ENCODE measurements around the gene BTBD19.
"Not testable (repeated sequence)": the region's sequence is repeated elsewhere in the genome, so short reads cannot be mapped to it uniquely, and the experiment has no call there.

BTBD19 gene

DNA sequence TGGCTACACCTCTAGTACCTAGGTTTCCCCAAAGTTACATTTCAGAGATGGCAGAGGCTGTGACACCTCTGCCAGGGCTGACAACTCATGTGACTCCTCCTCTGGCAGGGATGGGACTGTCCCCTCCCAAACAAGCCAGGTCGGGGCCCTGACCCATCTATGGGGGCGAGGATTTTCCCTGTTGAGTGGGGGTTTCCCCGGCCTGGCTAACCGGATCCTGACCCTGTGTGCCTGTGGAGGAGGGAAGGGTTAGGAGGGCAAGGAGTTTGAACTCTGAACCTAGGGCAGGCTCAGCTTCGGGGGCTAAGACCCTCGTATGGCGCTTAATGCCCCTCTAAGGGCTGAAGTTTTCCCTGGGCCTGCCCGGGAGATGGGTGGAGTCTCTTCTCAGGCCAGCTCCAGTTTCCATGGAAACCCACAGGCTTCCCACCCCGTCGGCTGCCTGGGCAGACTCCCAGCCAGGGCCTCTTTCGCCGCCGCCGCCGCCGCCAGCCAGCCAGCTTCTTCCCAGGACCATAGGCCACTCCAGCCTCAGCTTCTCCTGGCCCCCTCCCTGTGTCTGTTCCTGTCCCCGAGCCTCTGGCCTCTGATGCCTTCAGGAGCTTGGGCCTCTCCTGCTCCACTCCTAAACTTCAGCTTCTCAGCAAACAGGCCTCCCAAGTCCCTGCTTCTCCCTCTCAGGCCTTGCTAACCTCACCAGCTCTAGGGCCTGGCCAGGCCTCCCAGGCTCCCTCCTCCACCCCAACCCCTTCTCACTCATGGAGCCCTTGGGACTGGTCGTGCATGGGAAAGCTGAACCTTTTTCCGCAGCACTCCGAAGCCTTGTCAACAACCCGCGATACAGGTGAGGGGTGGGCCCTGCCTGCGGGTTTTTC lies at the start of gene BTBD19:
Gene BTBD19, plus strand, starts transcription at position 461 of the 875 bp plus-strand sequence. Its CDS starts 298 bp downstream, at position 759.
- no peak within 1 kb of the TSS for H2AFZ ChIP-seq (ENCODE audit: low read length, unreplicated experiment)
- peaks cover 69% of the 10 kb centered on the region for H3K4me1 ChIP-seq (ENCODE audit: control insufficient read depth, insufficient read depth, low read length, unreplicated experiment)
- H3K36me3 ChIP-seq (ENCODE audit: insufficient read depth, low read length) = peaks cover 17% of the 10 kb centered on the region; the same call in 1 of the 2 replicates
- H3K27ac ChIP-seq (ENCODE audit: low read depth, low read length) = peak within 1 kb of the TSS; percentile 99
- peaks cover 29% of the 10 kb centered on the region for H3K79me2 ChIP-seq (ENCODE audit: control insufficient read depth, insufficient read depth, low read length, unreplicated experiment)
- peak within 1 kb of the TSS; percentile 72 for H3K4me3 ChIP-seq (ENCODE audit: low read depth, low read length)
- H3K27me3 ChIP-seq (ENCODE audit: insufficient read depth, low read length) = no peaks in the 10 kb centered on the region

DNA sequence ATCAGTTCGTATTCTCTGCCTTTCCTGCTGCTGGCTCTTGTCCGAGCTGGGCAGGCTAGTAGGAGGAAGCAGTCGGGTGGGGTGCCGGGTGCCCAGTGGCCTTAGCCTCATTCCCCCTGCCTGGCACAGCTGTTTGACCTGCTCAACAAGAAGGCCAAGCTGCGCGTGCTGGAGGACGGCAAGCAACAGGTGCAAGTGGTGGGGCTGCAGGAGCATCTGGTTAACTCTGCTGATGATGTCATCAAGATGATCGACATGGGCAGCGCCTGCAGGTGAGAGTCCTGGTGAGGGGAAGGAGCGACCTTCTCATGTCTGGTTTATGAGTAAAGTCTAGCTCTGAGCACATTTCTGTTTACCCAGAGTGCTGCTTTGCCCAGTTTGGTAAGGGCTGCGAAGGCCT lies 49.2 kb upstream of the BTBD19 start:
- Histone ChIP-seq H3K27ac (ENCODE audit: low read depth, low read length) (no peak overlapping the region), H3K4me1 (ENCODE audit: control insufficient read depth, insufficient read depth, low read length, unreplicated experiment) (no peaks in the 10 kb centered on the region), H3K4me3 (ENCODE audit: low read depth, low read length) (no peak overlapping the region), H3K36me3 (ENCODE audit: insufficient read depth, low read length) (peaks cover 14% of the 10 kb centered on the region), H3K79me2 (ENCODE audit: control insufficient read depth, insufficient read depth, low read length, unreplicated experiment) (no peaks in the 10 kb centered on the region), H2AFZ (ENCODE audit: low read length, unreplicated experiment) (no peak overlapping the region), H3K27me3 (ENCODE audit: insufficient read depth, low read length) (no peaks in the 10 kb centered on the region)

DNA sequence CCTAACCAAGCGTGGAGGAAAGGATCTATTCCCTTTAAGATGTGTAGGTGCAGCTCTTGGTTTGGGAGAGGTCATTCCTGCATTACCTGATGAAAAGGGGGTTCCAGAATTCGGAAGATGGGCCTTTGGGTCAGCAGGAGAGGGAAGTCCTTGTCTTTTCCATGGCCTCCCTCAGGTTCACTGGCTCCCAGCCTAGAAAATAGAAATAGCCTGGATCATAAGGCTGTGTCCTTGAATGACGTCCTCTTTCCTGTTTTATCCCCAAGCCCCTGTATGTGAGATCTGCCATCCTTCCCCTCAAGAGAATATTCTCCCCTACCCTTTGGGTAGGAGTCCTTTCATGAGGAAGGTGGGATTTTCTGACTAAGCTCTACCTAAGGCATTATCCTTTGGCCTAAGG lies 47.4 kb upstream of the BTBD19 start:
- Histone ChIP-seq H3K27me3 (ENCODE audit: insufficient read depth, low read length) (no peaks in the 10 kb centered on the region), H2AFZ (ENCODE audit: low read length, unreplicated experiment) (no peak overlapping the region), H3K36me3 (ENCODE audit: insufficient read depth, low read length) (peaks cover 14% of the 10 kb centered on the region), H3K27ac (ENCODE audit: low read depth, low read length) (no peak overlapping the region), H3K79me2 (ENCODE audit: control insufficient read depth, insufficient read depth, low read length, unreplicated experiment) (no peaks in the 10 kb centered on the region), H3K4me3 (ENCODE audit: low read depth, low read length) (no peak overlapping the region), H3K4me1 (ENCODE audit: control insufficient read depth, insufficient read depth, low read length, unreplicated experiment) (no peaks in the 10 kb centered on the region)

GRCh38 chr1:44766421-44766820 lies 41.9 kb upstream of the BTBD19 start:
- not testable (repeated sequence) for H3K4me1 ChIP-seq (ENCODE audit: control insufficient read depth, insufficient read depth, low read length, unreplicated experiment); H3K27me3 ChIP-seq (ENCODE audit: insufficient read depth, low read length); H2AFZ ChIP-seq (ENCODE audit: low read length, unreplicated experiment); H3K4me3 ChIP-seq (ENCODE audit: low read depth, low read length); H3K27ac ChIP-seq (ENCODE audit: low read depth, low read length); H3K79me2 ChIP-seq (ENCODE audit: control insufficient read depth, insufficient read depth, low read length, unreplicated experiment)
- peaks cover 15% of the 10 kb centered on the region; the same call in 1 of the 2 replicates for H3K36me3 ChIP-seq (ENCODE audit: insufficient read depth, low read length)

GRCh38 chr1:44775078-44775929 lies 33.0 kb upstream of the BTBD19 start, which contains the start of gene RPS8:
Gene RPS8 (plus strand): TSS chr1:44775540. CDS start chr1:44775597, 57 bp downstream.
- Histone ChIP-seq H3K27ac (ENCODE audit: low read depth, low read length) (peak within 1 kb of the TSS; percentile 78), H3K79me2 (ENCODE audit: control insufficient read depth, insufficient read depth, low read length, unreplicated experiment) (peaks cover 45% of the 10 kb centered on the region), H2AFZ (ENCODE audit: low read length, unreplicated experiment) (peak within 1 kb of the TSS; percentile 53)

DNA sequence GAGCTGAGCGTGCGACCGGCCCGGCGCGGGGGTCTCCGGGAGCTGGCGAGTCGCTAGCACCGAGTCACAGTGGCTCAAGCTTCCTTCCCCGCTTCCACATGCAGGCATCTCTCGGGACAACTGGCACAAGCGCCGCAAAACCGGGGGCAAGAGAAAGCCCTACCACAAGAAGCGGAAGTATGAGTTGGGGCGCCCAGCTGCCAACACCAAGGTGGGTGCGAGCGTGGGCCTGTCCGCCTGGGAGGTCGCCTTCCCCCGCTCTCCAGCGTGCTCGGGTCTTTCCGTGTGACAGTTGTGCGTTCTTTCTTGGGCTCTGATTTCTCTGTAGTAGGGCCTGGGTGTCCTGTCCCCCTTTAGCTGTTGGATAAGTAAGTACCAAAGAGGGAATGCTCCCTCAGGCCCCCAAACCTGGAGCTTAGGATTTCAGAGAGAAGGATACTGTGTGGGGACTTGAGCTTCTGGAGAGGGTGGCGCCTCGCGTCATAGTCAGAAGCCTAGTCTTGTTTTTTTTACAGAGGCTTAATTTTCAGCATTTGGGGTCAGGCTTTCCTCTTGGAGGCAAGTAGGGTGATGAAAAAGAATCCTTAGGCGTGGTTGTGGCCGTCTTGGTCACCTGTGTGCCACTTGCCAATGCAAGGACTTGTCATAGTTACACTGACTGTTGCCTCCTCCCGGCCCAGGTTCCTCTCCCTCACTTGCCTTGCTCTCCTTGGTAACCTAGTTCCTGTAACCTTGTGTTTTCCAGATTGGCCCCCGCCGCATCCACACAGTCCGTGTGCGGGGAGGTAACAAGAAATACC lies 32.2 kb upstream of the BTBD19 start:
- peaks cover 12% of the 10 kb centered on the region for H3K4me1 ChIP-seq (ENCODE audit: control insufficient read depth, insufficient read depth, low read length, unreplicated experiment)
- H3K4me3 ChIP-seq (ENCODE audit: low read depth, low read length) = peak overlapping the region; percentile 87
- no peak overlapping the region for H2AFZ ChIP-seq (ENCODE audit: low read length, unreplicated experiment)
- peaks cover 45% of the 10 kb centered on the region for H3K79me2 ChIP-seq (ENCODE audit: control insufficient read depth, insufficient read depth, low read length, unreplicated experiment)
- peak overlapping the region; percentile 78 for H3K27ac ChIP-seq (ENCODE audit: low read depth, low read length)
- no peaks in the 10 kb centered on the region for H3K27me3 ChIP-seq (ENCODE audit: insufficient read depth, low read length)
- H3K36me3 ChIP-seq (ENCODE audit: insufficient read depth, low read length) = peaks cover 27% of the 10 kb centered on the region; the same call in 1 of the 2 replicates

More at GRCh38 chr1:44775078-44775929, 33.0 kb upstream of the BTBD19 start, which contains the start of gene RPS8:
- Histone ChIP-seq H3K36me3 (ENCODE audit: insufficient read depth, low read length) (peaks cover 27% of the 10 kb centered on the region; the same call in 1 of the 2 replicates), H3K27me3 (ENCODE audit: insufficient read depth, low read length) (no peaks in the 10 kb centered on the region), H3K4me3 (ENCODE audit: low read depth, low read length) (peak within 1 kb of the TSS; percentile 87), H3K4me1 (ENCODE audit: control insufficient read depth, insufficient read depth, low read length, unreplicated experiment) (peaks cover 12% of the 10 kb centered on the region)

DNA sequence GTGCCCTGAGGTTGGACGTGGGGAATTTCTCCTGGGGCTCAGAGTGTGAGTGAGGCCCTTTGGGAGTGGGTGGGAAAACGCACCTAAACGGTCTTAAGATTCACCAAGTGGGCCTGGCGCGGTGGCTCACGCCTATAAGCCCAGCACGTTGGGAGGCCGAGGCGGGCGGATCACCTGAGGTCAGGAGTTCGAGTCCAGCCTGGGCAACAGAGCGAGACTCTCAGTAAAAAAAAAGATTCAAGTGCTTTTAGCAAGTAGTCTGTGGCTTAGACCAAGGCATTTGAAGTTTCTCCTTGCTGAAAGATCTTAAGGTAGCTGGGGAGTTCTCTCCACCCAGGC lies 31.6 kb upstream of the BTBD19 start:
- Histone ChIP-seq H3K79me2 (ENCODE audit: control insufficient read depth, insufficient read depth, low read length, unreplicated experiment) (peaks cover 45% of the 10 kb centered on the region), H3K36me3 (ENCODE audit: insufficient read depth, low read length) (peaks cover 27% of the 10 kb centered on the region; the same call in 1 of the 2 replicates), H2AFZ (ENCODE audit: low read length, unreplicated experiment) (no peak overlapping the region), H3K4me3 (ENCODE audit: low read depth, low read length) (peak overlapping the region; percentile 87), H3K4me1 (ENCODE audit: control insufficient read depth, insufficient read depth, low read length, unreplicated experiment) (peaks cover 12% of the 10 kb centered on the region), H3K27me3 (ENCODE audit: insufficient read depth, low read length) (no peaks in the 10 kb centered on the region), H3K27ac (ENCODE audit: low read depth, low read length) (peak overlapping the region; percentile 78; the same call in 1 of the 2 replicates)

- Histone ChIP-seq H3K27me3 (ENCODE audit: insufficient read depth, low read length) (no peaks in the 10 kb centered on the region), H3K27ac (ENCODE audit: low read depth, low read length) (no peak overlapping the region), H3K4me1 (ENCODE audit: control insufficient read depth, insufficient read depth, low read length, unreplicated experiment) (peaks cover 12% of the 10 kb centered on the region), H3K4me3 (ENCODE audit: low read depth, low read length) (peak overlapping the region; percentile 87), H2AFZ (ENCODE audit: low read length, unreplicated experiment) (no peak overlapping the region), H3K79me2 (ENCODE audit: control insufficient read depth, insufficient read depth, low read length, unreplicated experiment) (peaks cover 45% of the 10 kb centered on the region), H3K36me3 (ENCODE audit: insufficient read depth, low read length) (peaks cover 27% of the 10 kb centered on the region; the same call in 1 of the 2 replicates)
Measured at GRCh38 chr1:44777547-44777946, 30.8 kb upstream of the BTBD19 start.

DNA sequence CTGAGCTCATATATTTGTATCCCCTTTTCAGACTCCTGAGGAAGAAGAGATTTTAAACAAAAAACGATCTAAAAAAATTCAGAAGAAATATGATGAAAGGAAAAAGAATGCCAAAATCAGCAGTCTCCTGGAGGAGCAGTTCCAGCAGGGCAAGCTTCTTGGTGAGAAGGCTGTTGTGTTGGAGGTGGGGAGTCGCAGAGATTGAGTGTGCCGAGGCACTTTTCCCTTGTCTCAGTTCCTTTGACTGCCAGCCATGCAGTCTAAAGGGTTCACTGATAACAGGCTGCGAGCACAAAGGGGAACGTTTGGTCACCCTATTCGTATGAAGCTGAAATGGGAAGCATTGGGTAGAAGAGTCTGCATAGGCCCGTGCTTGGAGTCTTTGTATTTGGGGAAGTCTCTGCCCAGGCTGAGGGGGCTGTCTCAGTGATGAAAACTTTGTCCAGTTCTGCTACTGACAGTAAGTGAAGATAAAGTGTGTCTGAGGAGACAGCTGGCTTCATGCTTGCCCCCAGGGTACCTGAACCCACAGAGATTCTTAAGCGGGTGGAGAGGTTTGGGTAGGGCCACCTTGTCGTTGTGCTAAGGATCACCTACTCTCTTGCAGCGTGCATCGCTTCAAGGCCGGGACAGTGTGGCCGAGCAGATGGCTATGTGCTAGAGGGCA lies 30.2 kb upstream of the BTBD19 start:
- peaks cover 27% of the 10 kb centered on the region; the same call in 1 of the 2 replicates for H3K36me3 ChIP-seq (ENCODE audit: insufficient read depth, low read length)
- no peaks in the 10 kb centered on the region for H3K27me3 ChIP-seq (ENCODE audit: insufficient read depth, low read length)
- H3K4me1 ChIP-seq (ENCODE audit: control insufficient read depth, insufficient read depth, low read length, unreplicated experiment) = peaks cover 12% of the 10 kb centered on the region
- H3K27ac ChIP-seq (ENCODE audit: low read depth, low read length) = no peak overlapping the region
- no peak overlapping the region for H2AFZ ChIP-seq (ENCODE audit: low read length, unreplicated experiment)
- H3K4me3 ChIP-seq (ENCODE audit: low read depth, low read length) = peak overlapping the region; percentile 87
- peaks cover 45% of the 10 kb centered on the region for H3K79me2 ChIP-seq (ENCODE audit: control insufficient read depth, insufficient read depth, low read length, unreplicated experiment)

All from ACC112 (cell line).